Caki2 (cell line): ENCODE measurements around the gene POLR1D. TPM values are rescaled to one million over a fixed set of nuclear protein-coding genes. Genes with fewer than 3 reads are reported as not detected.

Experiments used
- DNase-seq: peaks from one replicate; pipeline ENCODE4 v3.0.0-alpha.2; 2015; ENCODE audit warnings: low read depth
- in situ Hi-C: cut with HindIII; loops from 2 replicates; pipeline ENCODE4 v1.10.0; 2016; ENCODE audit warnings: low sequenced_read_pairs, low pct_unique_long_range_greater_than_20kb, mixed read lengths
- total RNA-seq: library from RNA; depleted of rRNA; stranded (reverse); fragments of >200 nt; shearing (Covaris generic); gene quantifications from 2 replicates; pipeline ENCODE4 v1.2.3, GENCODE V29; 2014; ENCODE audit warnings: low replicate concordance

POLR1D gene
- total RNA-seq, 1 experiment from 2014 or later = 94.2 TPM

GRCh38 chr13:27634231-27634630 lies 12.5 kb downstream of the POLR1D start:
- in situ Hi-C loops = no loop called here
- DNase-seq = no peak

GRCh38 chr13:27634791-27635190 lies 13.1 kb downstream of the POLR1D start:
- in situ Hi-C loops = no loop called here
- DNase-seq = no peak

- DNase-seq = no peak
- in situ Hi-C loops = no loop called here
Measured at GRCh38 chr13:27635266-27635665, 13.6 kb downstream of the POLR1D start.

GRCh38 chr13:27636589-27637288 lies 15.0 kb downstream of the POLR1D start:
- no peak for DNase-seq
- in situ Hi-C loops = no loop called here

GRCh38 chr13:27637289-27637626 lies 15.6 kb downstream of the POLR1D start:
- no peak for DNase-seq
- in situ Hi-C loops = no loop called here

- in situ Hi-C loops = no loop called here
- DNase-seq = no peak
Measured at GRCh38 chr13:27638001-27638400, 16.3 kb downstream of the POLR1D start.

- no peak for DNase-seq
- in situ Hi-C loops = no loop called here
Measured at GRCh38 chr13:27638521-27638920, 16.8 kb downstream of the POLR1D start.

GRCh38 chr13:27639186-27639585 lies 17.5 kb downstream of the POLR1D start:
- in situ Hi-C loops = no loop called here
- no peak for DNase-seq

- in situ Hi-C loops = no loop called here
- no peak for DNase-seq
Measured at GRCh38 chr13:27641711-27642502, 20.2 kb downstream of the POLR1D start.

GRCh38 chr13:27643334-27644132 lies 21.8 kb downstream of the POLR1D start:
- no peak for DNase-seq
- in situ Hi-C loops = no loop called here

- no peak for DNase-seq
- in situ Hi-C loops = no loop called here
Measured at GRCh38 chr13:27644302-27644701, 22.6 kb downstream of the POLR1D start.

GRCh38 chr13:27650312-27650711 lies 28.6 kb downstream of the POLR1D start:
- in situ Hi-C loops = no loop called here
- DNase-seq = no peak

GRCh38 chr13:27654059-27654458 lies 32.4 kb downstream of the POLR1D start:
- in situ Hi-C loops = no loop called here
- DNase-seq = no peak

GRCh38 chr13:27654816-27655215 lies 33.1 kb downstream of the POLR1D start:
- DNase-seq = no peak
- in situ Hi-C loops = no loop called here

- in situ Hi-C loops = no loop called here
Measured at GRCh38 chr13:27657724-27658123, 36.0 kb downstream of the POLR1D start.

GRCh38 chr13:27658546-27658945 lies 36.9 kb downstream of the POLR1D start:
- no peak for DNase-seq
- in situ Hi-C loops = no loop called here

More at GRCh38 chr13:27657724-27658123, 36.0 kb downstream of the POLR1D start:
- no peak for DNase-seq

GRCh38 chr13:27659145-27659865 lies 37.6 kb downstream of the POLR1D start:
- in situ Hi-C loops = no loop called here

GRCh38 chr13:27660511-27660910 lies 38.8 kb downstream of the POLR1D start:
- in situ Hi-C loops = no loop called here
- no peak for DNase-seq

More at GRCh38 chr13:27659145-27659865, 37.6 kb downstream of the POLR1D start:
- no peak for DNase-seq
